Neural crest cell (in vitro differentiated cells): ENCODE measurements around the gene DDX50. TPM values are rescaled to one million over a fixed set of nuclear protein-coding genes. Genes with fewer than 3 reads are reported as not detected.
"Not testable (repeated sequence)": the region's sequence is repeated elsewhere in the genome, so short reads cannot be mapped to it uniquely, and the experiment has no call there.

Source experiments
- DNase-seq: peaks from one replicate; pipeline ENCODE4 v3.0.0; 2021; ENCODE audit warnings: low read depth, mixed read lengths, low spot score
- H3K27ac Mint-ChIP-seq: one replicate; pipeline ENCODE4 v1.8.0; 2021; ENCODE audit warnings: mild to moderate bottlenecking, mixed read lengths; ENCODE audit not compliant: unreplicated experiment
- H3K27me3 Mint-ChIP-seq: 2 replicates; pipeline ENCODE4 v1.8.0; 2021; ENCODE audit warnings: low read depth, mild to moderate bottlenecking, mixed read lengths
- H3K36me3 Mint-ChIP-seq: 2 replicates; pipeline ENCODE4 v1.8.0; 2021; ENCODE audit warnings: low read depth, mild to moderate bottlenecking, mixed read lengths
- H3K4me1 Mint-ChIP-seq: 2 replicates; pipeline ENCODE4 v1.8.0; 2021; ENCODE audit warnings: mixed read lengths
- H3K4me3 Mint-ChIP-seq: one replicate; pipeline ENCODE4 v1.8.0; 2021; ENCODE audit warnings: mild to moderate bottlenecking, mixed read lengths
- H3K9me3 Mint-ChIP-seq: 2 replicates; pipeline ENCODE4 v1.8.0; 2021; ENCODE audit warnings: mixed read lengths
- CTCF ChIP-seq: fragments of 200-600 bp; sonication (generic); conservative IDR thresholded peaks from 2 replicates; pipeline ENCODE4 v1.5.0; 2021; ENCODE audit warnings: antibody characterized with exemption, mild to moderate bottlenecking
- total RNA-seq: library from RNA; stranded (reverse); gene quantifications from 2 replicates; pipeline ENCODE4 v1.2.1, GENCODE V29; 2021

DDX50 gene
- total RNA-seq, 1 donor from 2014 or later: 58.9 TPM

GRCh38 chr10:68938884-68939283 is 37.8 kb downstream of the DDX50 start:
- no peak for DNase-seq
- H3K27ac Mint-ChIP-seq: no peak overlapping the region
- H3K36me3 Mint-ChIP-seq: peaks cover 2% of the 10 kb centered on the region
- no peak for TF ChIP-seq CTCF
- H3K9me3 Mint-ChIP-seq: no peaks in the 10 kb centered on the region
- no peaks in the 10 kb centered on the region for H3K4me1 Mint-ChIP-seq
- no peaks in the 10 kb centered on the region for H3K27me3 Mint-ChIP-seq
- no peak overlapping the region for H3K4me3 Mint-ChIP-seq

GRCh38 chr10:68940917-68941316 is 39.8 kb downstream of the DDX50 start:
- H3K27me3 Mint-ChIP-seq, H3K36me3 Mint-ChIP-seq, H3K4me1 Mint-ChIP-seq, H3K27ac Mint-ChIP-seq, DNase-seq, H3K9me3 Mint-ChIP-seq, H3K4me3 Mint-ChIP-seq: not testable (repeated sequence)

- Mint-ChIP-seq H3K4me1 (peaks cover 2% of the 10 kb centered on the region), H3K36me3 (peaks cover 4% of the 10 kb centered on the region), H3K9me3 (no peaks in the 10 kb centered on the region)
These were observed 49.5 kb downstream of the DDX50 start for GRCh38 chr10:68950598-68950997.

GRCh38 chr10:68954904-68955303 is 53.8 kb downstream of the DDX50 start:
- H3K4me1 Mint-ChIP-seq: peaks cover 25% of the 10 kb centered on the region
- DNase-seq: no peak
- no peak overlapping the region for H3K27ac Mint-ChIP-seq
- TF ChIP-seq CTCF: no peak
- H3K36me3 Mint-ChIP-seq: peaks cover 4% of the 10 kb centered on the region
- peak overlapping the region; percentile 77 for H3K4me3 Mint-ChIP-seq
- no peaks in the 10 kb centered on the region for H3K9me3 Mint-ChIP-seq
- H3K27me3 Mint-ChIP-seq: no peaks in the 10 kb centered on the region

More at GRCh38 chr10:68950598-68950997, 49.5 kb downstream of the DDX50 start:
- TF ChIP-seq CTCF: no peak
- no peak overlapping the region for H3K4me3 Mint-ChIP-seq
- no peak for DNase-seq
- no peaks in the 10 kb centered on the region for H3K27me3 Mint-ChIP-seq
- no peak overlapping the region for H3K27ac Mint-ChIP-seq

- peaks cover 25% of the 10 kb centered on the region for H3K4me1 Mint-ChIP-seq
- H3K27ac Mint-ChIP-seq: peak overlapping the region; percentile 98
- H3K36me3 Mint-ChIP-seq: peaks cover 4% of the 10 kb centered on the region
- DNase-seq: no peak
- peak overlapping the region; percentile 97 for H3K4me3 Mint-ChIP-seq
- no peak for TF ChIP-seq CTCF
- no peaks in the 10 kb centered on the region for H3K27me3 Mint-ChIP-seq
- H3K9me3 Mint-ChIP-seq: no peaks in the 10 kb centered on the region
These were observed 54.3 kb downstream of the DDX50 start for GRCh38 chr10:68955355-68955831.

- peaks cover 25% of the 10 kb centered on the region for H3K4me1 Mint-ChIP-seq
- TF ChIP-seq CTCF: peak; percentile 74
- peak within 1 kb of the TSS; percentile 97 for H3K4me3 Mint-ChIP-seq
- no peaks in the 10 kb centered on the region for H3K9me3 Mint-ChIP-seq
- H3K36me3 Mint-ChIP-seq: peaks cover 4% of the 10 kb centered on the region
- peak; percentile 72 for DNase-seq
- no peaks in the 10 kb centered on the region for H3K27me3 Mint-ChIP-seq
- peak within 1 kb of the TSS; percentile 98 for H3K27ac Mint-ChIP-seq
These were observed 54.9 kb downstream of the DDX50 start, which contains the start of gene DDX21 for GRCh38 chr10:68955832-68956532. Gene DDX21, plus strand, starts transcription at chr10:68956170. Its CDS starts 56 bp downstream, at chr10:68956226.
